HepG2 (cell line): ENCODE data around the gene FNDC3A. TPM values are rescaled to one million over a fixed set of nuclear protein-coding genes. Genes with fewer than 3 reads are reported as not detected.

Experiments
- ATAC-seq: fragments of 200-7000 bp; cut with Tn5 transposase; 3 replicates; pipeline ENCODE4 v1.9.1; 2020; ENCODE audit warnings: mild to moderate bottlenecking, moderate library complexity
- BruUV-seq: library from RNA; stranded (reverse); fragments of 400-500 nt; replicated peaks from 2 replicates; lab custom pipeline; 2021; lab: Mats Ljungman, UMichigan
- CTCF ChIA-PET: fragments of 300-600 bp; formaldehyde crosslinking; extraction: SDS; loops from one replicate; lab custom pipeline; 2021; ENCODE audit warnings: low total read pairs, inconsistent platforms, low intra/inter-chr PET ratio; lab: Yijun Ruan, JAX
- POLR2A ChIA-PET: fragments of 350-600 bp; sonication (Branson Sonifier 250); formaldehyde crosslinking; loops from one replicate; lab custom pipeline; 2020; ENCODE audit warnings: antibody characterized with exemption, inconsistent platforms; lab: Yijun Ruan, JAX
- DNase-seq: peaks from one replicate; pipeline ENCODE4 v3.0.0-alpha.2; 2015; ENCODE audit warnings: low spot score
- FAIRE-seq: peaks from 3 replicates; lab custom pipeline; 2011; peaks lifted over from hg19 to GRCh38; lab: Jason Lieb, UNC
- H2AFZ ChIP-seq: one replicate; pipeline ENCODE4 v1.6.1; 2011; ENCODE audit warnings: low read length, inconsistent platforms
- H3K27ac ChIP-seq: fragments of 300-600 bp; 3 replicates; pipeline ENCODE4 v1.8.0; 2011; ENCODE audit warnings: mixed run types, mild to moderate bottlenecking, mixed read lengths, low read length, inconsistent platforms; ENCODE audit not compliant: insufficient read depth; ENCODE audit errors: extremely low read length
- H3K27me3 ChIP-seq, 2 experiments: fragments of 200-600 bp in 1 of 2; 2 replicates in 1 of 2; 3 replicates in 1 of 2; pipeline versions ENCODE4 v1.6.0 to v1.8.0; 2011; ENCODE audit warnings: low read length in 2 of 2, mild to moderate bottlenecking in 2 of 2, moderate library complexity in 2 of 2, inconsistent platforms in 1 of 2; ENCODE audit not compliant: insufficient read depth in 2 of 2, control insufficient read depth in 1 of 2
- H3K36me3 ChIP-seq, 2 experiments: fragments of 200-600 bp in 1 of 2; replicated peaks in 1 of 2; 2 replicates in 1 of 2; 3 replicates in 1 of 2; pipeline versions ENCODE4 v1.5.1 to v1.8.0; 2011; ENCODE audit warnings: low read length in 2 of 2, inconsistent platforms in 1 of 2; ENCODE audit not compliant: insufficient read depth in 2 of 2, control insufficient read depth in 1 of 2
- H3K4me1 ChIP-seq: 2 replicates; pipeline ENCODE4 v1.5.1; 2012; ENCODE audit warnings: low read length, inconsistent platforms; ENCODE audit not compliant: insufficient read depth
- H3K4me2 ChIP-seq: 2 replicates; pipeline ENCODE4 v1.6.0; 2011; ENCODE audit warnings: low read depth, low read length, inconsistent platforms
- H3K4me3 ChIP-seq, 3 experiments: fragments of 200-600 bp in 1 of 3; sonication (generic), shearing (Covaris generic) in 1 of 3; replicated peaks in 1 of 3; 2 replicates each; pipeline ENCODE4 v1.5.1; 2011 to 2016; ENCODE audit warnings: low read length in 3 of 3, inconsistent platforms in 2 of 3, low read depth in 2 of 3, mild to moderate bottlenecking in 2 of 3, control low read depth in 1 of 3, mixed read lengths in 1 of 3; ENCODE audit not compliant: insufficient read depth in 1 of 3
- H3K79me2 ChIP-seq: one replicate; pipeline ENCODE4 v1.6.1; 2011; ENCODE audit warnings: low read length, inconsistent platforms; ENCODE audit not compliant: insufficient read depth
- H3K9ac ChIP-seq: 2 replicates; pipeline ENCODE4 v1.6.0; 2011; ENCODE audit warnings: mild to moderate bottlenecking, low read depth, low read length, inconsistent platforms; ENCODE audit not compliant: insufficient read depth
- H3K9me3 ChIP-seq: 2 replicates; pipeline ENCODE4 v1.5.1; 2012; ENCODE audit warnings: mild to moderate bottlenecking, low read length
- H4K20me1 ChIP-seq: 2 replicates; pipeline ENCODE4 v1.6.0; 2011; ENCODE audit warnings: inconsistent platforms, mild to moderate bottlenecking, low read length, moderate library complexity; ENCODE audit not compliant: insufficient read depth
- FOXP1 ChIP-seq, 2 experiments: fragments of 450-650 bp in 1 of 2; IDR thresholded peaks; 2 replicates each; pipeline ENCODE4 v1.6.1; 2017 to 2018; ENCODE audit warnings: antibody characterized with exemption in 1 of 2
- KAT7 ChIP-seq: IDR thresholded peaks from 2 replicates; pipeline ENCODE4 v1.6.1; 2018; ENCODE audit warnings: borderline replicate concordance, missing compliant biosample characterization
- MBNL3 ChIP-seq: fragments of 250-450 bp; sonication (Bioruptor Pico); conservative IDR thresholded peaks from 2 replicates; pipeline ENCODE4 v1.8.0; 2022; ENCODE audit warnings: mild to moderate bottlenecking, inconsistent platforms
- SNAPC2 ChIP-seq: sonication (generic); formaldehyde crosslinking; IDR thresholded peaks from 2 replicates; pipeline ENCODE4 v1.8.1; 2022; ENCODE audit warnings: mild to moderate bottlenecking, missing genetic modification reagents
- TFDP2 ChIP-seq: sonication (generic); formaldehyde crosslinking; IDR thresholded peaks from 2 replicates; pipeline ENCODE4 v1.4.0; 2020; ENCODE audit warnings: missing genetic modification reagents
- TFE3 ChIP-seq: IDR thresholded peaks from 2 replicates; pipeline ENCODE4 v1.6.1; 2016
- ZBTB39 ChIP-seq: sonication (generic); formaldehyde crosslinking; IDR thresholded peaks from 2 replicates; pipeline ENCODE4 v1.5.0; 2020; ENCODE audit warnings: missing genetic modification reagents
- ZC3H4 ChIP-seq: sonication (generic); formaldehyde crosslinking; IDR thresholded peaks from 2 replicates; pipeline ENCODE4 v1.4.0; 2020; ENCODE audit warnings: missing genetic modification reagents, borderline replicate concordance
- ZFP36L1 ChIP-seq: sonication (generic); formaldehyde crosslinking; IDR thresholded peaks from 2 replicates; pipeline ENCODE4 v1.8.0; 2022; ENCODE audit warnings: mild to moderate bottlenecking, missing genetic modification reagents, moderate library complexity
- ZHX1 ChIP-seq: sonication (generic); formaldehyde crosslinking; IDR thresholded peaks from 2 replicates; pipeline ENCODE4 v1.8.1; 2022; ENCODE audit warnings: low read depth, mild to moderate bottlenecking, missing genetic modification reagents
- ZNF18 ChIP-seq: sonication (generic); formaldehyde crosslinking; IDR thresholded peaks from 2 replicates; pipeline ENCODE4 v1.8.0; 2022; ENCODE audit warnings: mild to moderate bottlenecking, missing genetic modification reagents; ENCODE audit not compliant: insufficient replicate concordance
- ZNF225 ChIP-seq: sonication (generic); formaldehyde crosslinking; IDR thresholded peaks from 2 replicates; pipeline ENCODE4 v1.4.0; 2020; ENCODE audit warnings: mild to moderate bottlenecking, missing genetic modification reagents
- ZNF451 ChIP-seq: sonication (generic); formaldehyde crosslinking; IDR thresholded peaks from 2 replicates; pipeline ENCODE4 v1.5.0; 2020; ENCODE audit warnings: mild to moderate bottlenecking, missing genetic modification reagents
- WGBS: methylation state at CpG from one replicate; pipeline ENCODE4 v1.1.6; 2017; ENCODE audit warnings: low lambda C conversion rate; 5-methylcytosine and 5-hydroxymethylcytosine counted together
- in situ Hi-C: cut with HindIII; loops from 2 replicates; pipeline ENCODE4 v1.10.0; 2017; ENCODE audit warnings: low pct_unique_long_range_greater_than_20kb; ENCODE audit not compliant: extremely low pct_ligation_motif_present
- intact Hi-C: fragments of 100-400 bp; cut with micrococcal nuclease; formaldehyde crosslinking; loops from one replicate; pipeline ENCODE4 v1.10.0; 2022; ENCODE audit not compliant: unreplicated experiment
- polyA plus RNA-seq, 8 experiments: library from polyadenylated mRNA; depleted of rRNA in 3 of 8; stranded (reverse) in 7 of 8; unstranded in 1 of 8; fragments of >200 nt; fragmentation: Illumina TruSeq in 4 of 8; extraction: Trizol in 4 of 8; gene quantifications; 2 replicates each; pipeline versions ENCODE4 v1.2.1 to v1.2.3, GENCODE V29; 2011 to 2016; ENCODE audit warnings: low read depth in 4 of 8, missing spikeins in 1 of 8, mixed read lengths in 1 of 8; ENCODE audit not compliant: insufficient read depth in 1 of 8
- total RNA-seq, 5 experiments: library from RNA; depleted of rRNA; stranded (reverse); fragments of >200 nt; fragmentation: Illumina TruSeq; extraction: Trizol; gene quantifications; 2 replicates each; pipeline ENCODE4 v1.2.3, GENCODE V29; 2016; ENCODE audit warnings: low read depth in 1 of 5

FNDC3A gene
- total and polyA plus RNA-seq, 2 of the 13 experiments (the other 11 are each of a cell fraction or from before 2014, with no cell fraction given): 36.7 to 39.3 TPM

GRCh38 chr13:49184621-49185020, 208.9 kb downstream of the FNDC3A start (continued):
- TF ChIP-seq ZHX1 (CRISPR knock-in tag): no peak
- no peak for TF ChIP-seq TFDP2
- no peak for TF ChIP-seq ZBTB39 (CRISPR knock-in tag)
- TF ChIP-seq ZFP36L1 (CRISPR knock-in tag): no peak

- intact Hi-C loops: no loop called here
- Histone ChIP-seq H3K4me1 (no peaks in the 10 kb centered on the region), H3K9ac (no peak overlapping the region), H4K20me1 (no peaks in the 10 kb centered on the region), H3K4me3 (no peak overlapping the region), H3K27ac (no peak overlapping the region), H3K4me2 (no peak overlapping the region), H3K9me3 (no peaks in the 10 kb centered on the region), H3K27me3 (no peaks in the 10 kb centered on the region), H3K36me3 (peaks cover 7 to 56% of the 10 kb centered on the region in 2 experiments; a peak in 4 of 5 replicates), H2AFZ (no peak overlapping the region), H3K79me2 (no peaks in the 10 kb centered on the region)
- no peak for DNase-seq
- no peak for ATAC-seq
- in situ Hi-C loops: no loop called here
- CTCF ChIA-PET: no interaction called here
- WGBS: 74% methylated on average over 1 of the region's 1 CpG
- POLR2A ChIA-PET: no interaction called here
- no TSS peak for BruUV-seq
- no peak for FAIRE-seq
- TF ChIP-seq FOXP1 (IDR thresholded peaks at IDR 0.05) (no peak), FOXP1 (CRISPR knock-in tag; IDR thresholded peaks at IDR 0.05) (no peak), MBNL3 (CRISPR knock-in tag) (no peak), SNAPC2 (no peak), TFE3 (no peak), ZNF18 (CRISPR knock-in tag) (no peak), KAT7 (CRISPR knock-in tag) (no peak), ZNF225 (CRISPR knock-in tag) (no peak), ZNF451 (CRISPR knock-in tag) (no peak), ZC3H4 (CRISPR knock-in tag) (no peak)
Observed at GRCh38 chr13:49185264-49185663, 209.6 kb downstream of the FNDC3A start.
